DOHH2 (cell line): ENCODE data around the gene ITGAE.
A peak's percentile ranks its signal among the peaks of the same experiment; 100 is the strongest.

Source experiments
- H3F3A ChIP-seq: fragments of 200-600 bp; sonication (generic), shearing (Covaris generic); 2 replicates; pipeline ENCODE4 v1.6.0; 2016; ENCODE audit warnings: antibody characterized with exemption, mild to moderate bottlenecking; ENCODE audit not compliant: control insufficient read depth, insufficient read depth
- H3K27ac ChIP-seq: fragments of 200-600 bp; sonication (generic); 2 replicates; pipeline ENCODE4 v1.5.1; 2014; ENCODE audit warnings: low read depth, mild to moderate bottlenecking, low read length, moderate library complexity
- H3K27me3 ChIP-seq: fragments of 200-600 bp; sonication (generic); 2 replicates; pipeline ENCODE4 v1.6.1; 2014; ENCODE audit warnings: mild to moderate bottlenecking, low read length, mixed read lengths; ENCODE audit not compliant: control insufficient read depth
- H3K36me3 ChIP-seq: fragments of 200-600 bp; sonication (generic); 2 replicates; pipeline ENCODE4 v1.6.1; 2014; ENCODE audit warnings: mild to moderate bottlenecking, low read length, moderate library complexity, mixed read lengths; ENCODE audit not compliant: control insufficient read depth
- H3K4me1 ChIP-seq: fragments of 200-600 bp; sonication (generic); 2 replicates; pipeline ENCODE4 v1.6.1; 2014; ENCODE audit warnings: mild to moderate bottlenecking, low read length, mixed read lengths; ENCODE audit not compliant: control insufficient read depth
- H3K4me2 ChIP-seq: fragments of 200-600 bp; sonication (generic); 2 replicates; pipeline ENCODE4 v1.6.0; 2014; ENCODE audit warnings: mild to moderate bottlenecking, low read length, moderate library complexity
- H3K4me3 ChIP-seq: fragments of 200-600 bp; sonication (generic); 2 replicates; pipeline ENCODE4 v1.5.1; 2014; ENCODE audit warnings: mild to moderate bottlenecking, low read length, mixed read lengths
- H3K79me2 ChIP-seq: fragments of 200-600 bp; sonication (generic); 2 replicates; pipeline ENCODE4 v1.6.1; 2014; ENCODE audit warnings: mild to moderate bottlenecking, low read length, mixed read lengths; ENCODE audit not compliant: control insufficient read depth
- H3K9me2 ChIP-seq: fragments of 200-600 bp; sonication (generic); replicated peaks from 2 replicates; pipeline ENCODE4 v1.6.1; 2014; ENCODE audit warnings: mild to moderate bottlenecking, low read length, mixed read lengths; ENCODE audit not compliant: control insufficient read depth
- H3K9me3 ChIP-seq: fragments of 200-600 bp; sonication (generic); 2 replicates; pipeline ENCODE4 v1.6.1; 2014; ENCODE audit warnings: antibody characterized with exemption, low read length, mixed read lengths; ENCODE audit not compliant: control insufficient read depth, insufficient read depth
- H4K20me1 ChIP-seq: fragments of 200-600 bp; sonication (generic); 2 replicates; pipeline ENCODE4 v1.6.0; 2014; ENCODE audit warnings: low read depth, mild to moderate bottlenecking, antibody characterized with exemption, low read length, moderate library complexity; ENCODE audit not compliant: control insufficient read depth, insufficient read depth
- EZH2phosphoT487 ChIP-seq: fragments of 200-600 bp; sonication (generic); IDR thresholded peaks from 2 replicates; pipeline ENCODE4 v1.6.1; 2017; ENCODE audit warnings: borderline replicate concordance, mild to moderate bottlenecking, antibody characterized with exemption, low read length, moderate library complexity, mixed read lengths
- TF ChIP-seq, protein P1 (sequence below): fragments of 200-600 bp; sonication (generic); IDR thresholded peaks from one replicate; pipeline ENCODE4 v1.5.1; 2014; ENCODE audit warnings: antibody characterized with exemption, mild to moderate bottlenecking, low read depth, low read length; ENCODE audit not compliant: poor library complexity, severe bottlenecking

The ITGAE gene

GRCh38 chr17:3683054-3683511 is 117.9 kb downstream of the ITGAE start:
- Histone ChIP-seq H3K9me3 (no peaks in the 10 kb centered on the region), H3K4me3 (no peak overlapping the region), H3K4me1 (peaks cover 31% of the 10 kb centered on the region), H3K4me2 (no peak overlapping the region), H3K27me3 (no peaks in the 10 kb centered on the region), H3K27ac (0 out of 2 replicates have a peak overlapping the region, but pooled peaks have one; percentile 79), H3F3A (peaks cover 17% of the 10 kb centered on the region), H3K36me3 (peaks cover 53% of the 10 kb centered on the region), H3K9me2 (no peaks in the 10 kb centered on the region), H4K20me1 (no peaks in the 10 kb centered on the region; the same call in 1 of the 2 replicates), H3K79me2 (peaks cover 7% of the 10 kb centered on the region)
- TF ChIP-seq, protein P1, sequence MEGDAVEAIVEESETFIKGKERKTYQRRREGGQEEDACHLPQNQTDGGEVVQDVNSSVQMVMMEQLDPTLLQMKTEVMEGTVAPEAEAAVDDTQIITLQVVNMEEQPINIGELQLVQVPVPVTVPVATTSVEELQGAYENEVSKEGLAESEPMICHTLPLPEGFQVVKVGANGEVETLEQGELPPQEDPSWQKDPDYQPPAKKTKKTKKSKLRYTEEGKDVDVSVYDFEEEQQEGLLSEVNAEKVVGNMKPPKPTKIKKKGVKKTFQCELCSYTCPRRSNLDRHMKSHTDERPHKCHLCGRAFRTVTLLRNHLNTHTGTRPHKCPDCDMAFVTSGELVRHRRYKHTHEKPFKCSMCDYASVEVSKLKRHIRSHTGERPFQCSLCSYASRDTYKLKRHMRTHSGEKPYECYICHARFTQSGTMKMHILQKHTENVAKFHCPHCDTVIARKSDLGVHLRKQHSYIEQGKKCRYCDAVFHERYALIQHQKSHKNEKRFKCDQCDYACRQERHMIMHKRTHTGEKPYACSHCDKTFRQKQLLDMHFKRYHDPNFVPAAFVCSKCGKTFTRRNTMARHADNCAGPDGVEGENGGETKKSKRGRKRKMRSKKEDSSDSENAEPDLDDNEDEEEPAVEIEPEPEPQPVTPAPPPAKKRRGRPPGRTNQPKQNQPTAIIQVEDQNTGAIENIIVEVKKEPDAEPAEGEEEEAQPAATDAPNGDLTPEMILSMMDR = peak; percentile 99
- no peak for TF ChIP-seq EZH2phosphoT487

GRCh38 chr17:3682033-3682432 is 119.0 kb downstream of the ITGAE start:
- Histone ChIP-seq H3F3A (peaks cover 15% of the 10 kb centered on the region), H3K36me3 (peaks cover 61% of the 10 kb centered on the region), H3K4me3 (no peak overlapping the region), H4K20me1 (no peaks in the 10 kb centered on the region; the same call in 1 of the 2 replicates), H3K9me3 (no peaks in the 10 kb centered on the region), H3K27me3 (no peaks in the 10 kb centered on the region), H3K4me1 (peaks cover 27% of the 10 kb centered on the region), H3K79me2 (peaks cover 7% of the 10 kb centered on the region), H3K4me2 (no peak overlapping the region), H3K27ac (no peak overlapping the region), H3K9me2 (no peaks in the 10 kb centered on the region)
- TF ChIP-seq EZH2phosphoT487 = no peak
- TF ChIP-seq, protein P1 = no peak

- H3K4me2 ChIP-seq = no peak overlapping the region
- H3K27ac ChIP-seq = no peak overlapping the region
- H3K27me3 ChIP-seq = no peaks in the 10 kb centered on the region
- peaks cover 27% of the 10 kb centered on the region for H3K4me1 ChIP-seq
- no peaks in the 10 kb centered on the region for H3K9me2 ChIP-seq
- H3K9me3 ChIP-seq = no peaks in the 10 kb centered on the region
- H3K79me2 ChIP-seq = peaks cover 7% of the 10 kb centered on the region
- peaks cover 15% of the 10 kb centered on the region for H3F3A ChIP-seq
- H3K36me3 ChIP-seq = peaks cover 62% of the 10 kb centered on the region
- no peak overlapping the region for H3K4me3 ChIP-seq
- no peaks in the 10 kb centered on the region; the same call in 1 of the 2 replicates for H4K20me1 ChIP-seq
- TF ChIP-seq, protein P1 = no peak
- no peak for TF ChIP-seq EZH2phosphoT487
Measured at GRCh38 chr17:3681565-3681964, 119.4 kb downstream of the ITGAE start.
